B cell (primary cell): Measurements from ENCODE around the gene PAK4. TPM values are rescaled to one million over a fixed set of nuclear protein-coding genes. Genes with fewer than 3 reads are reported as not detected.

Experiments
- ATAC-seq: fragments of 200-7000 bp; cut with Tn5 transposase; one replicate; pipeline ENCODE4 v1.10.0; 2021; ENCODE audit warnings: low read depth, mild to moderate bottlenecking, moderate number of reproducible peaks, moderate library complexity
- CTCF ChIA-PET: fragments of 350-600 bp; sonication (Branson Sonifier 250); formaldehyde crosslinking; loops from one replicate; lab custom pipeline; 2021; ENCODE audit warnings: antibody characterized with exemption, inconsistent platforms; lab: Charles Lee
- POLR2A ChIA-PET: fragments of 350-600 bp; sonication (Branson Sonifier 250); formaldehyde crosslinking; loops from one replicate; lab custom pipeline; 2021; ENCODE audit warnings: antibody characterized with exemption; lab: Charles Lee
- DNase-seq: peaks from one replicate; pipeline ENCODE4 v3.0.0; 2013
- H2AFZ ChIP-seq: 2 replicates; pipeline ENCODE4 v1.6.1; 2012; ENCODE audit warnings: mild to moderate bottlenecking, low read depth, low read length; ENCODE audit not compliant: insufficient read depth, poor library complexity, severe bottlenecking
- H3K27ac ChIP-seq, 2 donors: 1 replicate in 1 of 2; 2 replicates in 1 of 2; pipeline ENCODE4 v1.5.1; 2012 to 2013; ENCODE audit warnings: low read length in 2 of 2, mild to moderate bottlenecking in 2 of 2, moderate library complexity in 1 of 2
- H3K27me3 ChIP-seq, 4 experiments: fragments of 200-600 bp in 1 of 4; sonication (generic) in 1 of 4; replicated peaks in 1 of 4; 1 replicate in 2 of 4; 2 replicates in 2 of 4; pipeline versions ENCODE4 v1.6.1 to v1.7.0; 2013 to 2016; ENCODE audit warnings: low read length in 3 of 4, mild to moderate bottlenecking in 2 of 4, mixed read lengths in 1 of 4, moderate library complexity in 1 of 4; ENCODE audit not compliant: insufficient read depth in 4 of 4, control insufficient read depth in 3 of 4; ENCODE audit errors: control extremely low read depth in 1 of 4
- H3K36me3 ChIP-seq, 2 experiments: replicated peaks in 1 of 2; 1 replicate in 1 of 2; 2 replicates in 1 of 2; pipeline versions ENCODE4 v1.6.1 to v1.7.1; 2013; ENCODE audit warnings: low read length in 1 of 2; ENCODE audit not compliant: insufficient read depth in 2 of 2, control insufficient read depth in 1 of 2; ENCODE audit errors: control extremely low read depth in 1 of 2, extremely low read depth in 1 of 2
- H3K4me1 ChIP-seq, 2 donors: fragments of 200-600 bp in 1 of 2; sonication (generic) in 1 of 2; 1 replicate in 1 of 2; 2 replicates in 1 of 2; pipeline versions ENCODE4 v1.5.1 to v1.6.1; 2013 to 2017; ENCODE audit warnings: low read length in 2 of 2; ENCODE audit not compliant: control insufficient read depth in 2 of 2, insufficient read depth in 2 of 2
- H3K4me2 ChIP-seq: replicated peaks from 2 replicates; pipeline ENCODE3; 2012; ENCODE audit warnings: mild to moderate bottlenecking, low read depth, low read length; ENCODE audit not compliant: poor library complexity, severe bottlenecking
- H3K4me3 ChIP-seq, 5 experiments: fragments of 200-600 bp in 1 of 5; sonication (generic) in 1 of 5; 1 replicate in 3 of 5; 2 replicates in 2 of 5; pipeline versions ENCODE4 v1.5.1 to v1.7.0; 2011 to 2016; ENCODE audit warnings: low read length in 4 of 5, mild to moderate bottlenecking in 4 of 5, low read depth in 2 of 5, control low read depth in 1 of 5, moderate library complexity in 1 of 5; ENCODE audit not compliant: insufficient read depth in 1 of 5; ENCODE audit errors: control extremely low read depth in 1 of 5, extremely low read depth in 1 of 5
- H3K79me2 ChIP-seq: fragments of 200-600 bp; sonication (generic); one replicate; pipeline ENCODE4 v1.6.0; 2016; ENCODE audit warnings: low read length; ENCODE audit not compliant: control insufficient read depth, insufficient read depth
- H3K9ac ChIP-seq: fragments of 200-600 bp; sonication (generic); 2 replicates; pipeline ENCODE4 v1.6.1; 2017; ENCODE audit warnings: mild to moderate bottlenecking, low read length, moderate library complexity
- H3K9me3 ChIP-seq, 3 donors: one replicate each; pipeline versions ENCODE4 v1.6.1 to v1.7.1; 2013; ENCODE audit warnings: low read length in 2 of 3; ENCODE audit not compliant: control insufficient read depth in 2 of 3, insufficient read depth in 1 of 3; ENCODE audit errors: control extremely low read depth in 1 of 3
- H4K20me1 ChIP-seq: 2 replicates; pipeline ENCODE4 v1.6.0; 2012; ENCODE audit warnings: mild to moderate bottlenecking, low read length; ENCODE audit not compliant: insufficient read depth, control insufficient read depth, poor library complexity, severe bottlenecking
- H3K27ac Mint-ChIP-seq: one replicate; pipeline ENCODE4 v1.8.0; 2021; ENCODE audit warnings: mixed read lengths
- H3K27me3 Mint-ChIP-seq: one replicate; pipeline ENCODE4 v1.8.0; 2021; ENCODE audit warnings: mixed read lengths
- H3K4me1 Mint-ChIP-seq: one replicate; pipeline ENCODE4 v1.8.0; 2021; ENCODE audit warnings: mixed read lengths
- H3K4me3 Mint-ChIP-seq: one replicate; pipeline ENCODE4 v1.8.0; 2021; ENCODE audit warnings: mixed read lengths
- H3K9me3 Mint-ChIP-seq: one replicate; pipeline ENCODE4 v1.8.0; 2022; ENCODE audit warnings: mixed read lengths; ENCODE audit not compliant: insufficient read depth
- EZH2 ChIP-seq: IDR thresholded peaks from 2 replicates; pipeline ENCODE4 v1.6.1; 2012; ENCODE audit warnings: borderline replicate concordance, low read depth, mild to moderate bottlenecking, moderate library complexity, low read length; ENCODE audit not compliant: insufficient read depth, poor library complexity, severe bottlenecking
- WGBS: methylation state at CpG from one replicate; pipeline ENCODE4 v1.1.5; 2013; ENCODE audit warnings: missing lambda C conversion rate; ENCODE audit not compliant: insufficient coverage; 5-methylcytosine and 5-hydroxymethylcytosine counted together
- intact Hi-C: fragments of 100-400 bp; cut with micrococcal nuclease; formaldehyde crosslinking; loops from one replicate; pipeline ENCODE4 v1.10.0; 2022
- polyA plus RNA-seq: library from polyadenylated mRNA; depleted of rRNA; stranded (reverse); fragments of >200 nt; gene quantifications from 2 replicates; pipeline ENCODE4 v1.2.3, GENCODE V29; 2012
- total RNA-seq, 2 donors: library from RNA; stranded (reverse); fragments of 120-200 nt in 1 of 2; gene quantifications; 1 replicate in 1 of 2; 2 replicates in 1 of 2; pipeline versions ENCODE4 v1.2.3 to v1.2.4, GENCODE V29; 2013 to 2022
- TF ChIP-seq, protein P1 (sequence below): fragments of 200-600 bp; IDR thresholded peaks from one replicate; pipeline ENCODE4 v1.8.0; 2022; ENCODE audit warnings: antibody characterized with exemption, mild to moderate bottlenecking

PAK4 gene
- total and polyA plus RNA-seq, 2 donors (not counting 1 experiment from before 2014, with no cell fraction given): 12.0 to 23.3 TPM

- ATAC-seq: no peak
- 54% methylated on average over 20 of the region's 23 CpGs for WGBS
- no peak for DNase-seq
- Histone ChIP-seq H3K79me2 (peaks cover 71% of the 10 kb centered on the region), H3K9me3 (no peaks in the 10 kb centered on the region), H3K4me2 (no peak overlapping the region), H3K27me3 (no peaks in the 10 kb centered on the region), H3K4me3 (no peak overlapping the region), H4K20me1 (peaks cover 38% of the 10 kb centered on the region), H3K36me3 (no peaks in the 10 kb centered on the region), H2AFZ (no peak overlapping the region), H3K9ac (no peak overlapping the region), H3K27ac (no peak overlapping the region), H3K4me1 (peaks cover 0 to 14% of the 10 kb centered on the region in 2 donors)
- ChIA-PET CTCF (interaction anchor here (0.9 to 2.2 kb wide), 2 partner anchors 22 to 374 kb away, joined by 3 to 8 read pairs; no protein-coding TSS in a partner anchor), POLR2A (no interaction called here)
- H3K9me3 Mint-ChIP-seq: no peaks in the 10 kb centered on the region
- peaks cover 42% of the 10 kb centered on the region for H3K4me1 Mint-ChIP-seq
- no peak overlapping the region for H3K27ac Mint-ChIP-seq
- TF ChIP-seq, protein P1, sequence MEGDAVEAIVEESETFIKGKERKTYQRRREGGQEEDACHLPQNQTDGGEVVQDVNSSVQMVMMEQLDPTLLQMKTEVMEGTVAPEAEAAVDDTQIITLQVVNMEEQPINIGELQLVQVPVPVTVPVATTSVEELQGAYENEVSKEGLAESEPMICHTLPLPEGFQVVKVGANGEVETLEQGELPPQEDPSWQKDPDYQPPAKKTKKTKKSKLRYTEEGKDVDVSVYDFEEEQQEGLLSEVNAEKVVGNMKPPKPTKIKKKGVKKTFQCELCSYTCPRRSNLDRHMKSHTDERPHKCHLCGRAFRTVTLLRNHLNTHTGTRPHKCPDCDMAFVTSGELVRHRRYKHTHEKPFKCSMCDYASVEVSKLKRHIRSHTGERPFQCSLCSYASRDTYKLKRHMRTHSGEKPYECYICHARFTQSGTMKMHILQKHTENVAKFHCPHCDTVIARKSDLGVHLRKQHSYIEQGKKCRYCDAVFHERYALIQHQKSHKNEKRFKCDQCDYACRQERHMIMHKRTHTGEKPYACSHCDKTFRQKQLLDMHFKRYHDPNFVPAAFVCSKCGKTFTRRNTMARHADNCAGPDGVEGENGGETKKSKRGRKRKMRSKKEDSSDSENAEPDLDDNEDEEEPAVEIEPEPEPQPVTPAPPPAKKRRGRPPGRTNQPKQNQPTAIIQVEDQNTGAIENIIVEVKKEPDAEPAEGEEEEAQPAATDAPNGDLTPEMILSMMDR: no peak
- no peak for TF ChIP-seq EZH2
- H3K27me3 Mint-ChIP-seq: no peaks in the 10 kb centered on the region
- no peak overlapping the region for H3K4me3 Mint-ChIP-seq
- intact Hi-C loops: no loop called here
Measured at GRCh38 chr19:39133431-39134270, 8.1 kb downstream of the PAK4 start.

DNA sequence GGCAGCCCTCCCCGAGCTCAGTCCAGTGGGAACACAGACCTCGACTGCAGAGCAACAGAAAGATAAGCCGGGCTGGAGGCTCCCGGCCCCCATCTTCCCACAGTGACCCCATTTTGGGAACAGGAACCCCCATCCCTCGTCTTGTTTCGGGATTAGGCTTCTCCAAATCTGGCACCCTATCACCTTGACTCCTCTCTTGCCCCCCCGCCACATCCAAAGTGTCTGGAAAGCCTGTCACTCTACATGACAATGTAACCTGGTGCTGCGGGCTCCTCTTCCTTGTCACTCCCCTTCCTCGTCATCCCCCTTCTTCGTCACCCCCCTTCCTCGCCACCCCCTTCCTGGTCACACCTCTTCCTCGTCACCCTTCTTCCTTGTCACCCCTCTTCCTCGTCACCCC is 10.1 kb downstream of the PAK4 start:
- no peak overlapping the region for H2AFZ ChIP-seq
- H3K9me3 Mint-ChIP-seq: no peaks in the 10 kb centered on the region
- H3K4me3 ChIP-seq: no peak overlapping the region
- H3K4me1 Mint-ChIP-seq: peaks cover 30% of the 10 kb centered on the region
- peaks cover 78% of the 10 kb centered on the region for H3K79me2 ChIP-seq
- H3K27me3 Mint-ChIP-seq: no peaks in the 10 kb centered on the region
- intact Hi-C loops: no loop called here
- H3K4me1 ChIP-seq: peaks cover 0 to 10% of the 10 kb centered on the region in 2 donors
- DNase-seq: no peak
- H3K9me3 ChIP-seq: no peaks in the 10 kb centered on the region
- H3K9ac ChIP-seq: no peak overlapping the region
- H4K20me1 ChIP-seq: peaks cover 58% of the 10 kb centered on the region
- no peaks in the 10 kb centered on the region for H3K36me3 ChIP-seq
- POLR2A ChIA-PET: no interaction called here
- TF ChIP-seq, protein P1: no peak
- no peak for TF ChIP-seq EZH2
- no peak overlapping the region for H3K27ac Mint-ChIP-seq
- CTCF ChIA-PET: interaction anchor here (0.7 kb wide), 1 partner anchor 13 kb away, joined by 3 read pairs; no protein-coding TSS in a partner anchor
- no peaks in the 10 kb centered on the region for H3K27me3 ChIP-seq
- H3K4me2 ChIP-seq: no peak overlapping the region
- H3K4me3 Mint-ChIP-seq: no peak overlapping the region
- WGBS: 93% methylated on average over 10 of the region's 13 CpGs
- no peak overlapping the region for H3K27ac ChIP-seq
- ATAC-seq: no peak
